Measurements from ENCODE around the gene FBXL13. TPM values are rescaled to one million over a fixed set of nuclear protein-coding genes. Genes with fewer than 3 reads are reported as not detected.

The FBXL13 gene
- polyA plus RNA-seq, 1 of the 3 experiments (the other 2 are of a cell fraction): 1.1 TPM

- TF ChIP-seq ZBTB33 (IDR thresholded peaks at IDR 0.05; ENCODE audit: borderline replicate concordance, low read depth): no peak
- no peak for TF ChIP-seq USF1 (IDR thresholded peaks at IDR 0.05; ENCODE audit: borderline replicate concordance, low read depth)
Observed at GRCh38 chr7:103115771-103116170, 41.2 kb upstream of the FBXL13 start (continued).

GRCh38 chr7:103114576-103115008, 40.0 kb upstream of the FBXL13 start:
- H2AFZ ChIP-seq (ENCODE audit: low read depth): no peak overlapping the region
- H3F3A ChIP-seq (replicated peaks; ENCODE audit: insufficient read depth): peaks cover 21% of the 10 kb centered on the region
- no peaks in the 10 kb centered on the region for H4K20me1 ChIP-seq (ENCODE audit: insufficient read depth)
- CTCF ChIA-PET: no interaction called here
- H3K79me2 ChIP-seq (ENCODE audit: insufficient read depth): no peaks in the 10 kb centered on the region
- H3K9me2 ChIP-seq: no peaks in the 10 kb centered on the region
- no peak overlapping the region for H3K4me2 ChIP-seq
- H3K27me3 ChIP-seq (ENCODE audit: insufficient read depth): no peaks in the 10 kb centered on the region
- no peak overlapping the region for H3K27ac ChIP-seq (ENCODE audit: low read depth in 2 of 2, low read length in 1 of 2)
- H3K9ac ChIP-seq: no peak overlapping the region
- H3K9me3 ChIP-seq: no peaks in the 10 kb centered on the region
- no peak for DNase-seq
- WGBS (ENCODE audit: low lambda C conversion rate): 92% methylated on average over 1 of the region's 1 CpG
- POLR2A ChIA-PET: no interaction called here
- H3K4me1 ChIP-seq (ENCODE audit: control insufficient read depth in 1 of 2, insufficient read depth in 2 of 2, low read depth in 1 of 2, low read length in 1 of 2): no peaks in the 10 kb centered on the region
- no peak overlapping the region for H3K4me3 ChIP-seq (ENCODE audit: low read depth in 2 of 2, low read length in 1 of 2)
- no peak for TF ChIP-seq TEAD4 (IDR thresholded peaks at IDR 0.05; ENCODE audit: borderline replicate concordance, insufficient read depth)
- TF ChIP-seq MXI1 (IDR thresholded peaks at IDR 0.05; ENCODE audit: low read depth, low read length): no peak
- TF ChIP-seq USF2 (IDR thresholded peaks at IDR 0.05; ENCODE audit: borderline replicate concordance, low read depth, low read length): no peak
- TF ChIP-seq POLR2AphosphoS5 (IDR thresholded peaks at IDR 0.05; ENCODE audit: low read depth, low read length): no peak
- no peak for TF ChIP-seq USF1 (IDR thresholded peaks at IDR 0.05; ENCODE audit: borderline replicate concordance, low read depth)
- TF ChIP-seq ELF1 (IDR thresholded peaks at IDR 0.05): no peak
- TF ChIP-seq MEF2A (IDR thresholded peaks at IDR 0.05; ENCODE audit: borderline replicate concordance, low read depth): no peak
- no peak for TF ChIP-seq GABPA (IDR thresholded peaks at IDR 0.05; ENCODE audit: low read depth)
- no peak for TF ChIP-seq FOXJ3 (CRISPR knock-in tag; IDR thresholded peaks at IDR 0.05)
- TF ChIP-seq JUND (IDR thresholded peaks at IDR 0.05): no peak
- no peak for TF ChIP-seq EP300 (IDR thresholded peaks at IDR 0.05; ENCODE audit: borderline replicate concordance in 1 of 2, low read depth in 1 of 2, low read length in 1 of 2)
- TF ChIP-seq REST (IDR thresholded peaks at IDR 0.05; ENCODE audit: low read depth, low read length): no peak
- TF ChIP-seq RCOR1 (IDR thresholded peaks at IDR 0.05; ENCODE audit: low read length): no peak
- no peak for TF ChIP-seq CTCF (IDR thresholded peaks at IDR 0.05)
- TF ChIP-seq FOSL2 (IDR thresholded peaks at IDR 0.05; ENCODE audit: borderline replicate concordance, low read depth): no peak
- H3K36me3 ChIP-seq (replicated peaks in 1 of 2; ENCODE audit: control insufficient read depth in 1 of 2, insufficient read depth in 2 of 2, low read length in 1 of 2): peaks cover 19 to 33% of the 10 kb centered on the region in 2 experiments
